Measurements from ENCODE around the gene TAS2R30.
A peak's percentile ranks its signal among the peaks of the same experiment; 100 is the strongest.
"Not testable (repeated sequence)": the region's sequence is repeated elsewhere in the genome, so short reads cannot be mapped to it uniquely, and the experiment has no call there.

The TAS2R30 gene

DNA sequence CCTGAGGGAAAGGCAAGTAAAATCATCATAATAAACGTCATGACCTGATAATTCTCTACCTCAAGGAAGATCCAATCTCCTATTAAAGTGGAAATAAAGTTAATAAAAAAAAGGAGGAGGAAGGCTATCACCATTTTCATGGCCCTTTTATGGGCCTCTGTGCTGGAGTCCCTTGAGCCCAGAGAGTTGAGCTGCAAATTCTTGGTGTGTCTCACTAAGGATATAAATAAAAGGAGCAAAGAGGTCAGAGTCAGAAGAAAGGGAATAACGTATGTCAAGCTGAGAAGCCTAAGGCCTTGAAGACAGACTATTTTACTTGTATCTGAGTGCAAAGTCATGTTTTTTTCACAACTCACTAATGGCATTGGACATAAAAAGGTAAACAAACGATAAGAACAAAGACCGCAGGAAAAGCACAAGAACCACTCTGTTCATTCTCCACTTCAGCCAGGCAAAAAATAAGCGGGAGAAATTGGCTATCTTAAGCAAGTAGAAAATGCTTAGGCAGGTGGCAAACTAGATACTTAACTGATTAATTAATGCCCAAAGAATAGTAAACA, 24.5 kb upstream of the TAS2R30 start:
- DNase-seq (ENCODE audit: insufficient read length), result no peak
- no peak for FAIRE-seq
- no peak for TF ChIP-seq TAF1 (IDR thresholded peaks at IDR 0.05; ENCODE audit: borderline replicate concordance, low read depth, low read length)
- TF ChIP-seq POLR2AphosphoS5 (IDR thresholded peaks at IDR 0.05; ENCODE audit: low read depth, low read length), result no peak
- TF ChIP-seq POLR2A (IDR thresholded peaks at IDR 0.05; ENCODE audit: low read depth, low read length), result no peak

DNA sequence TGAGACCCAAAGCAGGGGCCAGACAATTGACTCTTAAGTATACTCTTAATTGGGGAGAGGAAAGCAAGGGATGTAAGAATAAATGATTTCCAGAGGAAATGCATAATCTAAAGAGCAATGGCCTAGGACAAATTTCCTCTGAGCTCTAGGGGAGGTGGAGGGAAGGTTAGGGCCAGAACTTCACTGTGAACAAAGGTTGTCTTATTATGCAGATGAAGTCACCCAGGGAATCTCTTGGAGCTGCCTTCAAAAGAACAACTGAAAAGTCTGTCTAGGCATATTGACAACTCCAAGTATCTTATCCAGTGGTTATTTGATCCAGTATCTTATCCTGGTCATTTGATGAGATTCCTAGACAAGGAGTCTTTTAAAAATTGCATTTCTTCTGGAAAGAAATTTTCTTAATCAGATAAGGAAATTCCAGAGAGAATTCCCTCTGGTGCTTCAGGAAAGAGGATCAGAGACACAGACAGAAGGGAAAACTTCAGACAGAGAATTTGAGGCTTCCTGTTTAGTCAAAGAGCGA, 20.0 kb upstream of the TAS2R30 start:
- TF ChIP-seq POLR2AphosphoS5 (IDR thresholded peaks at IDR 0.05; ENCODE audit: low read depth, low read length) (no peak), TAF1 (IDR thresholded peaks at IDR 0.05; ENCODE audit: borderline replicate concordance, low read depth, low read length) (no peak), POLR2A (IDR thresholded peaks at IDR 0.05; ENCODE audit: low read depth, low read length) (no peak)
- DNase-seq (ENCODE audit: insufficient read length), result no peak
- FAIRE-seq, result no peak

GRCh38 chr12:11152725-11153124, 18.3 kb upstream of the TAS2R30 start:
- TF ChIP-seq POLR2A (IDR thresholded peaks at IDR 0.05; ENCODE audit: low read depth, low read length), result no peak
- TF ChIP-seq POLR2AphosphoS5 (IDR thresholded peaks at IDR 0.05; ENCODE audit: low read depth, low read length), result no peak
- no peak for TF ChIP-seq TAF1 (IDR thresholded peaks at IDR 0.05; ENCODE audit: borderline replicate concordance, low read depth, low read length)
- DNase-seq (ENCODE audit: insufficient read length), result no peak
- no peak for FAIRE-seq

GRCh38 chr12:11150832-11151231, 16.4 kb upstream of the TAS2R30 start:
- FAIRE-seq, result no peak
- TF ChIP-seq POLR2AphosphoS5 (IDR thresholded peaks at IDR 0.05; ENCODE audit: low read depth, low read length), result no peak
- no peak for TF ChIP-seq POLR2A (IDR thresholded peaks at IDR 0.05; ENCODE audit: low read depth, low read length)
- no peak for TF ChIP-seq TAF1 (IDR thresholded peaks at IDR 0.05; ENCODE audit: borderline replicate concordance, low read depth, low read length)

GRCh38 chr12:11147420-11147819, 13.0 kb upstream of the TAS2R30 start:
- TF ChIP-seq POLR2AphosphoS5 (IDR thresholded peaks at IDR 0.05; ENCODE audit: low read depth, low read length), result no peak
- no peak for TF ChIP-seq POLR2A (IDR thresholded peaks at IDR 0.05; ENCODE audit: low read depth, low read length)
- TF ChIP-seq TAF1 (IDR thresholded peaks at IDR 0.05; ENCODE audit: borderline replicate concordance, low read depth, low read length), result no peak
- DNase-seq (ENCODE audit: insufficient read length), result no peak
- FAIRE-seq, result no peak

More at GRCh38 chr12:11150832-11151231, 16.4 kb upstream of the TAS2R30 start:
- no peak for DNase-seq (ENCODE audit: insufficient read length)

DNA sequence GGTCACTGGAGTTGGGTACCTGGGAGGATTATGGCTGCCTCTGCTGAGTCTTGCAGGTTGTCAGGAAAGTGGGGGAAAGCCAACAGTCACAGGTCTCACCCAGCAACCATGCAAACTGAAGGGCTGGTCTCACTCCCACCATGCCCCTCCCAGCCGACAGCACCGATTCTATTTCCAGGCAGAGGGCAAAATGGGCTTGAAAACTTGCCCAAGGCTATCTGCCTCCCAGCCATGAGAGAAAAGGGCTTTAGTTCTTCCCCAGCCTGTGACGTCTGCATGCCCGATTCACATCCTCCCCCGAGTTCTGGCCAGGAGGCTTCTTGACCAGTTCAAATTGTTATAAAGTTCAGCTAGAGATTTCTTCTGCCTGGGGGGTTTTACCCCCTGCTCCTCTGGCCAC, 9.9 kb upstream of the TAS2R30 start:
- FAIRE-seq, result no peak
- TF ChIP-seq POLR2AphosphoS5 (IDR thresholded peaks at IDR 0.05; ENCODE audit: low read depth, low read length), result no peak
- no peak for DNase-seq (ENCODE audit: insufficient read length)

- FAIRE-seq (no peak), DNase-seq (ENCODE audit: insufficient read length) (no peak)
- no peak for TF ChIP-seq POLR2A (IDR thresholded peaks at IDR 0.05; ENCODE audit: low read depth, low read length)
- TF ChIP-seq POLR2AphosphoS5 (IDR thresholded peaks at IDR 0.05; ENCODE audit: low read depth, low read length), result no peak
- TF ChIP-seq TAF1 (IDR thresholded peaks at IDR 0.05; ENCODE audit: borderline replicate concordance, low read depth, low read length), result no peak
Measured at GRCh38 chr12:11143352-11143751, 8.9 kb upstream of the TAS2R30 start.

- DNase-seq (ENCODE audit: insufficient read length) (no peak), FAIRE-seq (no peak)
- TF ChIP-seq TAF1 (IDR thresholded peaks at IDR 0.05; ENCODE audit: borderline replicate concordance, low read depth, low read length) (no peak), POLR2A (IDR thresholded peaks at IDR 0.05; ENCODE audit: low read depth, low read length) (no peak), POLR2AphosphoS5 (IDR thresholded peaks at IDR 0.05; ENCODE audit: low read depth, low read length) (no peak)
Measured at GRCh38 chr12:11136075-11136474, 1.6 kb upstream of the TAS2R30 start.

- TF ChIP-seq TAF1 (IDR thresholded peaks at IDR 0.05; ENCODE audit: borderline replicate concordance, low read depth, low read length) (no peak), POLR2AphosphoS5 (IDR thresholded peaks at IDR 0.05; ENCODE audit: low read depth, low read length) (no peak), POLR2A (IDR thresholded peaks at IDR 0.05; ENCODE audit: low read depth, low read length) (no peak)
- DNase-seq (ENCODE audit: insufficient read length) (no peak), FAIRE-seq (no peak)
Measured at GRCh38 chr12:11133816-11134215, 628 bp downstream of the TAS2R30 start.

DNA sequence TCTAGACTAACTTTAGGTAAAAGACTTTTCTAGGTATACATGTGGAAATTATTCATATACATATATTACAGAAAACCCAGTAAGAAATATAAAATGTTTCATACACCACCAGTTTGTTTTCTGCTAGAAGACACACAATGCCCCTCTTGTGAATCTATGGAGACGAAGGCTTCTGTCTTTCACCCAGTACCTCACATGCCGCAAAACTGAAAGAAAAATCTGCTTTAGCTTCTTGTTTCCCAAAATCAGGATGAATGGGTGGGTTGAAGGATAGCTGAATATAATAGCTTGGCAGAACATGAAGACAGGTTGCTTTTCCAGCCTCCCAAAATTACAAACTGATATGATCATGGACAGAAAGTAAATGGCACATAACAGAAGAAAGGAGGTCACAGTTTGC, 1.3 kb downstream of the TAS2R30 start:
- TF ChIP-seq TAF1 (IDR thresholded peaks at IDR 0.05; ENCODE audit: borderline replicate concordance, low read depth, low read length), result no peak
- no peak for TF ChIP-seq POLR2AphosphoS5 (IDR thresholded peaks at IDR 0.05; ENCODE audit: low read depth, low read length)
- TF ChIP-seq POLR2A (IDR thresholded peaks at IDR 0.05; ENCODE audit: low read depth, low read length), result no peak
- no peak for DNase-seq (ENCODE audit: insufficient read length)
- FAIRE-seq, result peak; percentile 61

- DNase-seq (ENCODE audit: insufficient read length), result no peak
- TF ChIP-seq POLR2AphosphoS5 (IDR thresholded peaks at IDR 0.05; ENCODE audit: low read depth, low read length) (no peak), TAF1 (IDR thresholded peaks at IDR 0.05; ENCODE audit: borderline replicate concordance, low read depth, low read length) (no peak), POLR2A (IDR thresholded peaks at IDR 0.05; ENCODE audit: low read depth, low read length) (no peak)
- FAIRE-seq, result no peak
Measured at GRCh38 chr12:11130999-11131398, 3.4 kb downstream of the TAS2R30 start.

GRCh38 chr12:11130382-11130781, 4.1 kb downstream of the TAS2R30 start:
- DNase-seq (ENCODE audit: insufficient read length) (no peak), FAIRE-seq (no peak)
- TF ChIP-seq TAF1 (IDR thresholded peaks at IDR 0.05; ENCODE audit: borderline replicate concordance, low read depth, low read length) (no peak), POLR2A (IDR thresholded peaks at IDR 0.05; ENCODE audit: low read depth, low read length) (no peak), POLR2AphosphoS5 (IDR thresholded peaks at IDR 0.05; ENCODE audit: low read depth, low read length) (no peak)

DNA sequence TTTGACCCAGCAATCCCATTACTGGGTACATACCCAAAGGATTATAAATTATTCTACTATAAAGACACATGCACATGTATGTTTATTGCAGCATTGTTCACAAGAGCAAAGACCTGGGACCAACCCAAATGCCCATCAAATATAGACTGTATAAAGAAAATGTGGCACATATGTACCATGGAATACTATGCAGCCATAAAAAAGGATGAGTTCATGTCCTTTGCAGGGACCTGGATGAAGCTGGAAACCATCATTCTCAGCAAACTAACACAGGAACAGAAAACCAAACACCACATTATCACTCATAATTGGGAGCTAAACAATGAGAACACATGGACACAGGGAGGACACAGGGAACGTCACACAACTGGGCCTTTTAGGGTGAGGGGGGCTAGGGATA, 20.3 kb downstream of the TAS2R30 start:
- DNase-seq (ENCODE audit: insufficient read length); FAIRE-seq: not testable (repeated sequence)

GRCh38 chr12:11111213-11111612, 23.2 kb downstream of the TAS2R30 start:
- DNase-seq (ENCODE audit: insufficient read length), result not testable (repeated sequence)
- peak; percentile 56 for FAIRE-seq

Measured in GM12892 (cell line).